GM20000 (cell line): ENCODE results near the gene HOOK1.

Source experiments
- DNase-seq: peaks from one replicate; pipeline ENCODE4 v3.0.0; 2012; ENCODE audit warnings: low spot score
- CTCF ChIP-seq: IDR thresholded peaks from 2 replicates; pipeline ENCODE4 v1.5.1; 2012; ENCODE audit warnings: mild to moderate bottlenecking, control low read depth; ENCODE audit errors: extremely low read depth, missing control alignments

Gene HOOK1

GRCh38 chr1:59804301-59804700 lies 10.4 kb upstream of the HOOK1 start:
- no peak for TF ChIP-seq CTCF
- no peak for DNase-seq

- TF ChIP-seq CTCF, result no peak
- no peak for DNase-seq
Observed at GRCh38 chr1:59805554-59805953, 9.2 kb upstream of the HOOK1 start.

GRCh38 chr1:59814180-59814900 lies 409 bp upstream of the HOOK1 start:
- peak; percentile 93 for DNase-seq
- TF ChIP-seq CTCF, result no peak

GRCh38 chr1:59815892-59816291 lies 1.1 kb downstream of the HOOK1 start:
- TF ChIP-seq CTCF, result no peak
- DNase-seq, result no peak

- no peak for DNase-seq
- TF ChIP-seq CTCF, result no peak
Observed at GRCh38 chr1:59816318-59816878, 1.6 kb downstream of the HOOK1 start.

GRCh38 chr1:59819566-59820438 lies 5.1 kb downstream of the HOOK1 start:
- no peak for DNase-seq
- no peak for TF ChIP-seq CTCF
